A673 (cell line): ENCODE results near the gene TJP1. TPM values are rescaled to one million over a fixed set of nuclear protein-coding genes. Genes with fewer than 3 reads are reported as not detected.

Experiments used
- BruUV-seq: library from RNA; stranded (reverse); fragments of 400-500 nt; replicated peaks from 2 replicates; lab custom pipeline; 2021; lab: Mats Ljungman, UMichigan
- CTCF ChIA-PET: fragments of 300-600 bp; sonication (Branson Sonifier 250); formaldehyde crosslinking; loops from one replicate; lab custom pipeline; 2022; ENCODE audit warnings: antibody characterized with exemption; lab: Charles Lee
- POLR2A ChIA-PET: fragments of 300-600 bp; sonication (Branson Sonifier 250); formaldehyde crosslinking; loops from one replicate; lab custom pipeline; 2022; ENCODE audit warnings: antibody characterized with exemption; ENCODE audit not compliant: low non-redundant PET; lab: Charles Lee
- DNase-seq: peaks from one replicate; pipeline ENCODE4 v3.0.0-alpha.2; 2015; ENCODE audit warnings: low spot score
- H3K27ac ChIP-seq: fragments of 200-600 bp; sonication (generic); 2 replicates; pipeline ENCODE4 v1.5.1; 2016; ENCODE audit warnings: mixed run types, low read depth, mild to moderate bottlenecking, mixed read lengths, antibody characterized with exemption, low read length; ENCODE audit not compliant: poor library complexity, severe bottlenecking
- H3K27me3 ChIP-seq: fragments of 200-600 bp; sonication (generic); replicated peaks from 2 replicates; pipeline ENCODE4 v1.6.1; 2017; ENCODE audit warnings: mixed run types, low read depth, mild to moderate bottlenecking, mixed read lengths, antibody characterized with exemption, low read length; ENCODE audit not compliant: insufficient read depth, poor library complexity
- H3K36me3 ChIP-seq: fragments of 200-600 bp; sonication (generic); 2 replicates; pipeline ENCODE4 v1.6.1; 2016; ENCODE audit warnings: mixed run types, mild to moderate bottlenecking, mixed read lengths, antibody characterized with exemption, low read length; ENCODE audit not compliant: insufficient read depth, poor library complexity, severe bottlenecking
- H3K4me1 ChIP-seq: fragments of 200-600 bp; sonication (generic); 2 replicates; pipeline ENCODE4 v1.6.1; 2017; ENCODE audit warnings: mixed run types, mild to moderate bottlenecking, mixed read lengths, antibody characterized with exemption, low read length; ENCODE audit not compliant: insufficient read depth, poor library complexity, severe bottlenecking
- H3K4me3 ChIP-seq: fragments of 200-600 bp; sonication (generic); 2 replicates; pipeline ENCODE4 v1.5.1; 2016; ENCODE audit warnings: low read depth, mixed run types, mild to moderate bottlenecking, mixed read lengths, low read length; ENCODE audit not compliant: poor library complexity, severe bottlenecking
- H3K9me3 ChIP-seq: fragments of 200-600 bp; sonication (generic); 2 replicates; pipeline ENCODE4 v1.6.1; 2016; ENCODE audit warnings: mixed run types, low read depth, mild to moderate bottlenecking, mixed read lengths, antibody characterized with exemption, low read length; ENCODE audit not compliant: poor library complexity, severe bottlenecking
- CTCF ChIP-seq: fragments of 300-800, 200-600 bp; sonication (generic); conservative IDR thresholded peaks from 2 replicates; pipeline ENCODE4 v1.5.1; 2017; ENCODE audit warnings: low read depth, mild to moderate bottlenecking, antibody characterized with exemption, low read length, moderate library complexity, mixed read lengths
- EZH2 ChIP-seq: fragments of 200-600 bp; sonication (generic); IDR thresholded peaks from 2 replicates; pipeline ENCODE4 v1.6.1; 2017; ENCODE audit warnings: borderline replicate concordance, low read depth, mild to moderate bottlenecking, mixed read lengths, antibody characterized with exemption, low read length; ENCODE audit not compliant: poor library complexity, severe bottlenecking
- intact Hi-C: fragments of 100-400 bp; cut with micrococcal nuclease; formaldehyde crosslinking; loops from one replicate; pipeline ENCODE4 v1.10.0; 2022; ENCODE audit not compliant: unreplicated experiment
- total RNA-seq: library from RNA; stranded (reverse); gene quantifications from 2 replicates; pipeline ENCODE4 v1.2.3, GENCODE V29; 2021

The TJP1 gene
- total RNA-seq, 1 experiment from 2014 or later = 34.7 TPM

DNA sequence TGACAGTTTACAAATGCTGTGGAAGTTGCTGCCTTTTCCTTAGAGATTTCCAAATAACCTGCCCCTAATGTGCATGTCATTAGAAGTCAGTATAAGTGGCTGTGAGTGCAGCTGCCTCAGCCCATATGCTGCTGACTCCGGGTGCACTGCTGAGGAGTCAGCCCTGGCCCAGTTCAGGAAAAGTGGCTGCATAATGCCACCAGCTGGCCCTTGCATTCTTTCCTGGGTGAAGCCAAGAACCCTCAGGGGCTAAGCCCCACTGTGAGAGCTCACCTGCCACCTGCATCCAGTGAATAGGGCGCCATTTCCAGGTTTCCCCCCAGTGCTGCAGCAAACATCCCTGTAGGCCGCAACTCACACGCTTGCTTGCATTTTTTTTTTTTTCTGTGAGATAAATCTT, 139.9 kb downstream of the TJP1 start:
- intact Hi-C loops = no loop called here

DNA sequence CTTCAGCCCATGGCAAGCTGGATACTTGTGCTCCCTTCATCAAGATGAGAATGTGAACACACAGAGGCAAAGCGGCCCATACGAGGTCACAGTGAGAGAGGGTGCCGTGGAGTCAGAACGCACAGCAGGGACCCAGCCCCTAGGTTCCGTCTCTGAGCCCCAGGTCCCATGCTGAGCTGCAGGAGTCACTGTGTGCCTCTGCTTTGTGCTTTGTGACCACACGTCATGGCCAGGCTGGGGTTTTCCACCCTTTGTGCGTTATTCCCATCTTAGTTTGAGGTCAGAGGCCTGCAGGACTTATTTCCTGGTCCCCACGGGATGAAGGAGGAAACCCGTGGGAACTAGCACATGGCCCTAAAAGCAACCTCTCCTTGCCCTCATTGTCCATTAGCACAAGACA, 140.3 kb downstream of the TJP1 start:
- intact Hi-C loops = no loop called here
- Histone ChIP-seq H3K27me3 (no peaks in the 10 kb centered on the region), H3K4me3 (no peak overlapping the region), H3K27ac (no peak overlapping the region), H3K4me1 (no peaks in the 10 kb centered on the region), H3K9me3 (no peaks in the 10 kb centered on the region), H3K36me3 (no peaks in the 10 kb centered on the region)
- ChIA-PET POLR2A (no interaction called here), CTCF (no interaction called here)
- TF ChIP-seq EZH2 (no peak), CTCF (no peak)
- BruUV-seq = no TSS peak
- no peak for DNase-seq

More for the DNA sequence above, 139.9 kb downstream of the TJP1 start:
- CTCF ChIA-PET = no interaction called here
- no peaks in the 10 kb centered on the region for H3K9me3 ChIP-seq
- H3K4me1 ChIP-seq = no peaks in the 10 kb centered on the region
- POLR2A ChIA-PET = no interaction called here
- no peaks in the 10 kb centered on the region for H3K36me3 ChIP-seq
- H3K27me3 ChIP-seq = no peaks in the 10 kb centered on the region
- BruUV-seq = no TSS peak
- H3K4me3 ChIP-seq = no peak overlapping the region
- no peak overlapping the region for H3K27ac ChIP-seq
- TF ChIP-seq CTCF (no peak), EZH2 (no peak)
- no peak for DNase-seq

- DNase-seq = no peak
- no peak overlapping the region for H3K4me3 ChIP-seq
- H3K27ac ChIP-seq = no peak overlapping the region
- no peaks in the 10 kb centered on the region for H3K27me3 ChIP-seq
- H3K4me1 ChIP-seq = no peaks in the 10 kb centered on the region
- intact Hi-C loops = no loop called here
- TF ChIP-seq EZH2 = no peak
- TF ChIP-seq CTCF = no peak
- no peaks in the 10 kb centered on the region for H3K9me3 ChIP-seq
- ChIA-PET POLR2A (no interaction called here), CTCF (no interaction called here)
- no TSS peak for BruUV-seq
- H3K36me3 ChIP-seq = no peaks in the 10 kb centered on the region
Measured at GRCh38 chr15:29681166-29681845, 141.0 kb downstream of the TJP1 start.
